ENCODE results near the gene SLC9A9.
"Not testable (repeated sequence)": the region's sequence is repeated elsewhere in the genome, so short reads cannot be mapped to it uniquely, and the experiment has no call there.

Gene SLC9A9

DNA sequence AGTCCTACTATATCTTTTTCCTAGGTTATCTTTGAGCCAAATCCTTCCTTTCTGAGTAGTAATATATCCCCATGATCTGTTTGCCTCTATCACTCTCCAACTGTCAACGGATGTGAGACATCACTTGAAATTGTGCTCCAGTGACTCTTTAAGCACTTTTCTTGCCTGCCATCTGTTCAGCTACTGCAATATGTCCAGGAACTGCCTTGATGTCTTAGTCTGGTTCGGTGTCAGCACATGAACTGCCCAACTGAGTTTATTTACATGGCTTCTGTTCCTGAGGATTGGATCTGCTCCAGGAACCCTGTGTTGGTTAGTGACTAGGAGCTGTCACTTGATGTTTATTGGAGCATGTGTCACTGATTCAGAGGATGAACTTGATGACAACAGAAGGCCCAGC is 116.5 kb downstream of the SLC9A9 start:
- H3K27ac Mint-ChIP-seq: no peak overlapping the region
- H3K27me3 Mint-ChIP-seq (ENCODE audit: low read depth): no peaks in the 10 kb centered on the region
- no peaks in the 10 kb centered on the region for H3K4me1 Mint-ChIP-seq (ENCODE audit: low read depth)

DNA sequence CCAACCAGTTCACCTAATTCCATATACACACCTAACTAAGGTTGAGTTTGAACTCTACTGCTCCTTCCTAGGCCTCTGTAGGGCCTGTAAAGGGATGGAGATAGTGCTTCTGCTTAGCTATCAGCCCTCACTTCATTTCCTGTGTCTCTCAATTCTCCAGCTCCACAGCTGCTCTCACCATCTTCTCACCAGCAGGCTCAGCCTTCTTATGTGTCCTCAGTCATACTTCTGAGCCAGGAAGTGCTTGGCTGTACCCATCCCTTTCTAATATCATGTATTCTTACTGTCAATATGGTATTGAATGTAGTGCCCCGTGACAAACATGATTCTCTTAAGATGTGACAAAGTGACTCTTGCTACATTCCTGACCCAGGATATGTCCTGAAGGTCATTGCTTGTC is 116.9 kb downstream of the SLC9A9 start:
- Mint-ChIP-seq H3K36me3 (ENCODE audit: low read depth) (no peaks in the 10 kb centered on the region), H3K4me3 (no peak overlapping the region), H3K4me1 (ENCODE audit: low read depth) (no peaks in the 10 kb centered on the region), H3K27ac (no peak overlapping the region), H3K9me3 (no peaks in the 10 kb centered on the region), H3K27me3 (ENCODE audit: low read depth) (no peaks in the 10 kb centered on the region)

More for the DNA sequence above, 116.5 kb downstream of the SLC9A9 start:
- H3K4me3 Mint-ChIP-seq: no peak overlapping the region
- no peaks in the 10 kb centered on the region for H3K36me3 Mint-ChIP-seq (ENCODE audit: low read depth)
- H3K9me3 Mint-ChIP-seq: no peaks in the 10 kb centered on the region

GRCh38 chr3:143727391-143727790 is 120.9 kb downstream of the SLC9A9 start:
- Mint-ChIP-seq H3K4me1 (ENCODE audit: low read depth) (no peaks in the 10 kb centered on the region), H3K9me3 (no peaks in the 10 kb centered on the region), H3K27me3 (ENCODE audit: low read depth) (no peaks in the 10 kb centered on the region), H3K4me3 (no peak overlapping the region), H3K27ac (no peak overlapping the region), H3K36me3 (ENCODE audit: low read depth) (peaks cover 2% of the 10 kb centered on the region)

DNA sequence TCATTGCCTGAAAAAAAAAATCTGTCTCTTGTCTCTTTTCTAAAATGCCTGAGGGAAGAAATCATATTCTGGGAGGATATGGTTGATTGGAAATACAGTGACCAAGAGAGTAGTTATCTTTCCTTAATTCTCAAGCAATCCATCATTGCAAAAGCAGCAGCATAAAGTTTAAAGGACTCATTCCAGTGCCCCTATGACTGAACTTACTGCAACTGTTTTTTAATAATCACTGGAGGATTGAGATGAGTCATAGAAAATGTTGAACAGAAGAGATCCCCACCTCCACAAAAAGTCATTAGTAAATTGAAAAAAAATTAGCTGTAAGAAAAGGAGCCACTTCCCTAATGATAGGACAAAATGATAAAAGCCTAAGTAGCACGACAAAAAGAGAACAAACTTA is 121.5 kb downstream of the SLC9A9 start:
- Mint-ChIP-seq H3K27me3 (ENCODE audit: low read depth) (no peaks in the 10 kb centered on the region), H3K4me3 (no peak overlapping the region), H3K27ac (no peak overlapping the region), H3K36me3 (ENCODE audit: low read depth) (peaks cover 2% of the 10 kb centered on the region), H3K4me1 (ENCODE audit: low read depth) (no peaks in the 10 kb centered on the region), H3K9me3 (no peaks in the 10 kb centered on the region)

- Mint-ChIP-seq H3K4me3 (no peak overlapping the region), H3K27me3 (ENCODE audit: low read depth) (no peaks in the 10 kb centered on the region), H3K9me3 (no peaks in the 10 kb centered on the region), H3K36me3 (ENCODE audit: low read depth) (peaks cover 2% of the 10 kb centered on the region), H3K4me1 (ENCODE audit: low read depth) (no peaks in the 10 kb centered on the region), H3K27ac (no peak overlapping the region)
These were observed 127.9 kb downstream of the SLC9A9 start for GRCh38 chr3:143720381-143720780.

DNA sequence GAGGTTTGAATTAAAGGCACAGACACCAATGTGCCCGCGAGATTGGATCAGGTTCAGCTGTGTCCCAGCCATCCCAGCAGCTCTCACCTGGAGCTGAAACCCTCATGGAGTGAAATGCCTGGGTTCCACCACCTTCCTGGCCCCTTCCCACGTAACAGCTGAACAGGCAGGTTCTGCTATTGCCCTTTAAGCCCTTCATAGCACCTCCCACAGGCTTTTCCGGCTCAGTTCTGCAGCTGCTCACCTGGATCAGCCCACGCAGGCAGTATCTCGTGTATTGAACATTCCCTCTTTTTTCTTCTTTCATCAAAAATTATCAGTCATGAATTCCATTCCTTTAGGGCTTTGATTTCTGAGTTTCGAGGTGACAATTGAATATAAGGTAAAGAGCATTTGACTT is 129.8 kb downstream of the SLC9A9 start:
- no peaks in the 10 kb centered on the region for H3K9me3 Mint-ChIP-seq
- no peaks in the 10 kb centered on the region for H3K4me1 Mint-ChIP-seq (ENCODE audit: low read depth)
- H3K36me3 Mint-ChIP-seq (ENCODE audit: low read depth): no peaks in the 10 kb centered on the region
- H3K27me3 Mint-ChIP-seq (ENCODE audit: low read depth): no peaks in the 10 kb centered on the region
- H3K4me3 Mint-ChIP-seq: no peak overlapping the region
- H3K27ac Mint-ChIP-seq: no peak overlapping the region

GRCh38 chr3:143716731-143717130 is 131.5 kb downstream of the SLC9A9 start:
- Mint-ChIP-seq H3K27ac (no peak overlapping the region), H3K36me3 (ENCODE audit: low read depth) (no peaks in the 10 kb centered on the region), H3K9me3 (no peaks in the 10 kb centered on the region), H3K4me1 (ENCODE audit: low read depth) (no peaks in the 10 kb centered on the region), H3K4me3 (no peak overlapping the region), H3K27me3 (ENCODE audit: low read depth) (no peaks in the 10 kb centered on the region)

GRCh38 chr3:143712522-143712921 is 135.7 kb downstream of the SLC9A9 start:
- no peaks in the 10 kb centered on the region for H3K27me3 Mint-ChIP-seq (ENCODE audit: low read depth)
- no peaks in the 10 kb centered on the region for H3K9me3 Mint-ChIP-seq
- no peak overlapping the region for H3K27ac Mint-ChIP-seq
- H3K36me3 Mint-ChIP-seq (ENCODE audit: low read depth): no peaks in the 10 kb centered on the region
- H3K4me3 Mint-ChIP-seq: no peak overlapping the region
- no peaks in the 10 kb centered on the region for H3K4me1 Mint-ChIP-seq (ENCODE audit: low read depth)

DNA sequence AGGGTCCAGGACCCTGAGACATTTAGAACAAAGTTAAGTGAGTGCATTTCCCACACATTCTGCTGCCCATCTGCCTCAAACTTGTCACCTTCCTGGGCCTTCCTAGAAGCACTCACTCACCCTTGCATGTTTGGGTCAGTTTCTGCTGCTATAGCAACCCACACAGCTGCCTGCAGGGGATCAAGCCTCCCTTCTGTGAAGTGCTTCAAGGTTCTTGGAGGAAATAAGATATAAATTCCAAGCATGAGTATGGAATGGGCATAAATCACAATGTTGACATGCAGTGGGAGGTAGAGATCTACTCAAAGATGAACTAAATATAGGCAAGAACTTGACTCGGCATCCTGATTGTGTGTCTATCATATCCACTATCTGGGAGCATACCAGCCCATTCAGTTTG is 140.4 kb downstream of the SLC9A9 start:
- no peaks in the 10 kb centered on the region for H3K4me1 Mint-ChIP-seq (ENCODE audit: low read depth)
- no peak overlapping the region for H3K4me3 Mint-ChIP-seq
- no peaks in the 10 kb centered on the region for H3K36me3 Mint-ChIP-seq (ENCODE audit: low read depth)
- H3K9me3 Mint-ChIP-seq: no peaks in the 10 kb centered on the region
- H3K27me3 Mint-ChIP-seq (ENCODE audit: low read depth): no peaks in the 10 kb centered on the region
- H3K27ac Mint-ChIP-seq: no peak overlapping the region

DNA sequence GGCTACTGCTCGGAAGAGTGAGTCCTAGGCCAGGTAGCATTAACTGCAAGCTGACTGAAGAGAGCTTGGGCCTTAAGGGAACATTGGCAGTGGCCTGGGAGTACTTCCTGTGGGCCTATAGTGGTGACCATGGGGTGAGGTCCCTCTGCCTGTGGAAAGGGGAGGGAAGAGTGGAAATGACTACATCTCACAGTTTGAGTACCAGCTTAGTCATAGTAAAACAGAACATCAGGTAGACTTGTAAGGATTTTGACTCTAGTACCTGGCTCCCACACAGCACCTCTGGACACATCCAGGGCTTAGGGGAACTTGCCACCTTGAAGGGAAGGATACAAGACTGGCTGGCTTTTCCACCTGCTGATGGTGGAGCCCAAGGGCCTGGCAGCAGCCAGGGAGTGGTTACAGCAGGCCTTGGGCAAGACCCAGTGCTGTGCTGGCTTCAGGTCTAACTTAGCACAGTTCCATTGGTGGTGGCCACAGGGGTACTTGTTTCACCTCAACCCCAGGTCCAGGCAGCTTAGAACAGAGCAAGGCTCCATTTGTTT is 147.8 kb downstream of the SLC9A9 start:
- Mint-ChIP-seq H3K27ac (no peak overlapping the region), H3K36me3 (ENCODE audit: low read depth) (no peaks in the 10 kb centered on the region), H3K27me3 (ENCODE audit: low read depth) (no peaks in the 10 kb centered on the region), H3K4me1 (ENCODE audit: low read depth) (no peaks in the 10 kb centered on the region), H3K9me3 (no peaks in the 10 kb centered on the region), H3K4me3 (no peak overlapping the region)

- H3K27ac Mint-ChIP-seq: no peak overlapping the region
- H3K4me1 Mint-ChIP-seq (ENCODE audit: low read depth): no peaks in the 10 kb centered on the region
- no peak overlapping the region for H3K4me3 Mint-ChIP-seq
- no peaks in the 10 kb centered on the region for H3K27me3 Mint-ChIP-seq (ENCODE audit: low read depth)
- H3K36me3 Mint-ChIP-seq (ENCODE audit: low read depth): no peaks in the 10 kb centered on the region
- no peaks in the 10 kb centered on the region for H3K9me3 Mint-ChIP-seq
These were observed 148.8 kb downstream of the SLC9A9 start for GRCh38 chr3:143699424-143699823.

- Mint-ChIP-seq H3K4me1 (ENCODE audit: low read depth) (no peaks in the 10 kb centered on the region), H3K27ac (no peak overlapping the region), H3K36me3 (ENCODE audit: low read depth) (no peaks in the 10 kb centered on the region), H3K9me3 (no peaks in the 10 kb centered on the region), H3K27me3 (ENCODE audit: low read depth) (no peaks in the 10 kb centered on the region), H3K4me3 (no peak overlapping the region)
These were observed 149.5 kb downstream of the SLC9A9 start for GRCh38 chr3:143698682-143699303.

DNA sequence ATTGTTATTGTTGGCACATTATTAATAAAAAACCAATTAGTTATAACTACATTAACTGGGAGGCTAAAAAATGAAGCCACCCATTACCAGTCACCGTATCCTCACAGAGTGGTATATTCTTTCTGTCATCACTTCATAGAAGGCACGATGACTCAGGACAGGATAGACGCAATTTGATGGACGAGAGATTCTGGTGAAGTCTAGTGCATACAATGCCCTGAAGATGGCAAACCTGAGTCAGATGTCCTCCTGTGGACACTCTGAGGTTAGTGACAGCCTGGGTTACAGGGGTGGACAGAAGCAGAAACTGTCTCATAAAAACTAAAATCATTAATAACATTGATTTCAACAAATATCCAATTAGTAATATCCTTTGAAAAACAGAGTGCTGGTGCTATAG is 150.3 kb downstream of the SLC9A9 start:
- H3K4me3 Mint-ChIP-seq: no peak overlapping the region
- no peaks in the 10 kb centered on the region for H3K36me3 Mint-ChIP-seq (ENCODE audit: low read depth)
- no peaks in the 10 kb centered on the region for H3K9me3 Mint-ChIP-seq
- no peaks in the 10 kb centered on the region for H3K27me3 Mint-ChIP-seq (ENCODE audit: low read depth)
- H3K4me1 Mint-ChIP-seq (ENCODE audit: low read depth): no peaks in the 10 kb centered on the region
- no peak overlapping the region for H3K27ac Mint-ChIP-seq

- H3K27me3 Mint-ChIP-seq (ENCODE audit: low read depth); H3K9me3 Mint-ChIP-seq; H3K27ac Mint-ChIP-seq; H3K36me3 Mint-ChIP-seq (ENCODE audit: low read depth); H3K4me3 Mint-ChIP-seq; H3K4me1 Mint-ChIP-seq (ENCODE audit: low read depth): not testable (repeated sequence)
These were observed 152.9 kb downstream of the SLC9A9 start for GRCh38 chr3:143695333-143695732.

GRCh38 chr3:143693506-143693905 is 154.8 kb downstream of the SLC9A9 start:
- H3K36me3 Mint-ChIP-seq (ENCODE audit: low read depth): no peaks in the 10 kb centered on the region
- H3K4me3 Mint-ChIP-seq: no peak overlapping the region
- H3K9me3 Mint-ChIP-seq: no peaks in the 10 kb centered on the region
- H3K27me3 Mint-ChIP-seq (ENCODE audit: low read depth): no peaks in the 10 kb centered on the region
- no peak overlapping the region for H3K27ac Mint-ChIP-seq
- no peaks in the 10 kb centered on the region for H3K4me1 Mint-ChIP-seq (ENCODE audit: low read depth)
